ENCODE results near the gene LYST. TPM values are rescaled to one million over a fixed set of nuclear protein-coding genes. Genes with fewer than 3 reads are reported as not detected.

The LYST gene
- polyA plus RNA-seq, 1 of the 3 experiments (the other 2 are of a cell fraction) = 3.9 TPM

DNA sequence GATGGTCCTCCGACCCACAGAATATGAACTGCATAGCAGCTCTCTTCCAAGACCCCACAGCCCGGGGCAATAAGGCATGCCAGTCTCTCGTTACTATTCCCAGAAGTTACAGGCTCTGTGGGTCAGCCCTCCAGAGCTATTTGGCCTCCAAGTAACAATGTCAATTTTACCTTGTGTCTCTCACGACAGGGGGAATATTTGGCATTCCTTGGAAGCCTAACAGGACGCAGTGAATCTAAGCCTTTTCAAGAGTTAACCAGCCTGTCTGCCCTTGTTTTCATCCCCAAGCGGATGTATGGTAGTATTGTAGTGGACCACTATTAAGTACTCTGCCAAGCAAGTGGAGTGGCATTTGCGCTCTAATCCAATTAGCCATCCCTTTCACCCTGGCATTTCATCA lies 192.7 kb downstream of the LYST start:
- Histone ChIP-seq H3K4me1 (ENCODE audit: control insufficient read depth in 1 of 2, insufficient read depth in 2 of 2, low read depth in 1 of 2, low read length in 1 of 2) (no peaks in the 10 kb centered on the region), H3K27ac (ENCODE audit: low read depth in 2 of 2, low read length in 1 of 2) (no peak overlapping the region), H2AFZ (ENCODE audit: low read depth) (no peak overlapping the region), H3K36me3 (replicated peaks in 1 of 2; ENCODE audit: control insufficient read depth in 1 of 2, insufficient read depth in 2 of 2, low read length in 1 of 2) (peaks cover 17 to 65% of the 10 kb centered on the region in 2 experiments), H3K4me2 (no peak overlapping the region), H3K4me3 (ENCODE audit: low read depth in 2 of 2, low read length in 1 of 2) (no peak overlapping the region), H3K27me3 (ENCODE audit: insufficient read depth) (no peaks in the 10 kb centered on the region), H3F3A (replicated peaks; ENCODE audit: insufficient read depth) (no peaks in the 10 kb centered on the region), H3K9me2 (no peaks in the 10 kb centered on the region), H3K9me3 (peaks cover 11% of the 10 kb centered on the region), H3K9ac (no peak overlapping the region), H4K20me1 (ENCODE audit: insufficient read depth) (no peaks in the 10 kb centered on the region), H3K79me2 (ENCODE audit: insufficient read depth) (no peaks in the 10 kb centered on the region)
- TF ChIP-seq NRF1 (IDR thresholded peaks at IDR 0.05; ENCODE audit: low read depth, low read length) = no peak
- no peak for TF ChIP-seq SIN3A (IDR thresholded peaks at IDR 0.05; ENCODE audit: borderline replicate concordance, low read depth, low read length)
- TF ChIP-seq FOSL2 (IDR thresholded peaks at IDR 0.05; ENCODE audit: borderline replicate concordance, low read depth) = no peak
- TF ChIP-seq RAD21 (IDR thresholded peaks at IDR 0.05; ENCODE audit: low read length) = no peak
- TF ChIP-seq, protein P1, sequence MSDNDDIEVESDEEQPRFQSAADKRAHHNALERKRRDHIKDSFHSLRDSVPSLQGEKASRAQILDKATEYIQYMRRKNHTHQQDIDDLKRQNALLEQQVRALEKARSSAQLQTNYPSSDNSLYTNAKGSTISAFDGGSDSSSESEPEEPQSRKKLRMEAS (IDR thresholded peaks at IDR 0.05; ENCODE audit: low read depth) = no peak
- TF ChIP-seq RCOR1 (IDR thresholded peaks at IDR 0.05; ENCODE audit: low read length) = no peak
- TF ChIP-seq FOXJ3 (CRISPR knock-in tag; IDR thresholded peaks at IDR 0.05) = no peak
- TF ChIP-seq NFIC (IDR thresholded peaks at IDR 0.05; ENCODE audit: borderline replicate concordance) = no peak
- TF ChIP-seq, protein P2, sequence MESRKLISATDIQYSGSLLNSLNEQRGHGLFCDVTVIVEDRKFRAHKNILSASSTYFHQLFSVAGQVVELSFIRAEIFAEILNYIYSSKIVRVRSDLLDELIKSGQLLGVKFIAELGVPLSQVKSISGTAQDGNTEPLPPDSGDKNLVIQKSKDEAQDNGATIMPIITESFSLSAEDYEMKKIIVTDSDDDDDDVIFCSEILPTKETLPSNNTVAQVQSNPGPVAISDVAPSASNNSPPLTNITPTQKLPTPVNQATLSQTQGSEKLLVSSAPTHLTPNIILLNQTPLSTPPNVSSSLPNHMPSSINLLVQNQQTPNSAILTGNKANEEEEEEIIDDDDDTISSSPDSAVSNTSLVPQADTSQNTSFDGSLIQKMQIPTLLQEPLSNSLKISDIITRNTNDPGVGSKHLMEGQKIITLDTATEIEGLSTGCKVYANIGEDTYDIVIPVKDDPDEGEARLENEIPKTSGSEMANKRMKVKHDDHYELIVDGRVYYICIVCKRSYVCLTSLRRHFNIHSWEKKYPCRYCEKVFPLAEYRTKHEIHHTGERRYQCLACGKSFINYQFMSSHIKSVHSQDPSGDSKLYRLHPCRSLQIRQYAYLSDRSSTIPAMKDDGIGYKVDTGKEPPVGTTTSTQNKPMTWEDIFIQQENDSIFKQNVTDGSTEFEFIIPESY (IDR thresholded peaks at IDR 0.05; ENCODE audit: borderline replicate concordance, low read depth) = no peak
- no peak for TF ChIP-seq SMC3 (IDR thresholded peaks at IDR 0.05; ENCODE audit: low read depth, low read length)
- no peak for TF ChIP-seq CHD2 (IDR thresholded peaks at IDR 0.05; ENCODE audit: low read length, partially characterized antibody)
- TF ChIP-seq, protein P3, sequence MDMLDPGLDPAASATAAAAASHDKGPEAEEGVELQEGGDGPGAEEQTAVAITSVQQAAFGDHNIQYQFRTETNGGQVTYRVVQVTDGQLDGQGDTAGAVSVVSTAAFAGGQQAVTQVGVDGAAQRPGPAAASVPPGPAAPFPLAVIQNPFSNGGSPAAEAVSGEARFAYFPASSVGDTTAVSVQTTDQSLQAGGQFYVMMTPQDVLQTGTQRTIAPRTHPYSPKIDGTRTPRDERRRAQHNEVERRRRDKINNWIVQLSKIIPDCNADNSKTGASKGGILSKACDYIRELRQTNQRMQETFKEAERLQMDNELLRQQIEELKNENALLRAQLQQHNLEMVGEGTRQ (IDR thresholded peaks at IDR 0.05; ENCODE audit: borderline replicate concordance, low read depth, low read length) = no peak
- TF ChIP-seq, protein P4, sequence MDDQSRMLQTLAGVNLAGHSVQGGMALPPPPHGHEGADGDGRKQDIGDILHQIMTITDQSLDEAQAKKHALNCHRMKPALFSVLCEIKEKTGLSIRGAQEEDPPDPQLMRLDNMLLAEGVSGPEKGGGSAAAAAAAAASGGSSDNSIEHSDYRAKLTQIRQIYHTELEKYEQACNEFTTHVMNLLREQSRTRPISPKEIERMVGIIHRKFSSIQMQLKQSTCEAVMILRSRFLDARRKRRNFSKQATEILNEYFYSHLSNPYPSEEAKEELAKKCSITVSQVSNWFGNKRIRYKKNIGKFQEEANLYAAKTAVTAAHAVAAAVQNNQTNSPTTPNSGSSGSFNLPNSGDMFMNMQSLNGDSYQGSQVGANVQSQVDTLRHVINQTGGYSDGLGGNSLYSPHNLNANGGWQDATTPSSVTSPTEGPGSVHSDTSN (IDR thresholded peaks at IDR 0.05) = no peak
- TF ChIP-seq GATA2 (CRISPR knock-in tag; IDR thresholded peaks at IDR 0.05) = no peak
- TF ChIP-seq, protein P5, sequence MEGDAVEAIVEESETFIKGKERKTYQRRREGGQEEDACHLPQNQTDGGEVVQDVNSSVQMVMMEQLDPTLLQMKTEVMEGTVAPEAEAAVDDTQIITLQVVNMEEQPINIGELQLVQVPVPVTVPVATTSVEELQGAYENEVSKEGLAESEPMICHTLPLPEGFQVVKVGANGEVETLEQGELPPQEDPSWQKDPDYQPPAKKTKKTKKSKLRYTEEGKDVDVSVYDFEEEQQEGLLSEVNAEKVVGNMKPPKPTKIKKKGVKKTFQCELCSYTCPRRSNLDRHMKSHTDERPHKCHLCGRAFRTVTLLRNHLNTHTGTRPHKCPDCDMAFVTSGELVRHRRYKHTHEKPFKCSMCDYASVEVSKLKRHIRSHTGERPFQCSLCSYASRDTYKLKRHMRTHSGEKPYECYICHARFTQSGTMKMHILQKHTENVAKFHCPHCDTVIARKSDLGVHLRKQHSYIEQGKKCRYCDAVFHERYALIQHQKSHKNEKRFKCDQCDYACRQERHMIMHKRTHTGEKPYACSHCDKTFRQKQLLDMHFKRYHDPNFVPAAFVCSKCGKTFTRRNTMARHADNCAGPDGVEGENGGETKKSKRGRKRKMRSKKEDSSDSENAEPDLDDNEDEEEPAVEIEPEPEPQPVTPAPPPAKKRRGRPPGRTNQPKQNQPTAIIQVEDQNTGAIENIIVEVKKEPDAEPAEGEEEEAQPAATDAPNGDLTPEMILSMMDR (IDR thresholded peaks at IDR 0.05) = no peak
- TF ChIP-seq YY1 (IDR thresholded peaks at IDR 0.05; ENCODE audit: low read depth) = no peak
- no peak for TF ChIP-seq FOXM1 (IDR thresholded peaks at IDR 0.05; ENCODE audit: low read depth)
- DNase-seq = no peak
- ChIA-PET CTCF (interaction anchor here (1.1 kb wide), 1 partner anchor 16 kb away, joined by 3 read pairs; no protein-coding TSS in a partner anchor), POLR2A (no interaction called here)
- WGBS (ENCODE audit: low lambda C conversion rate) = 71% methylated on average over 7 of the region's 7 CpGs
